ENCODE results near the gene NUCB2. TPM values are rescaled to one million over a fixed set of nuclear protein-coding genes. Genes with fewer than 3 reads are reported as not detected.
"Not testable (repeated sequence)": the region's sequence is repeated elsewhere in the genome, so short reads cannot be mapped to it uniquely, and the experiment has no call there.

The NUCB2 gene
- total and polyA plus RNA-seq, 2 of the 13 experiments (the other 11 are each of a cell fraction or from before 2014, with no cell fraction given): 54.2 to 82.4 TPM

DNA sequence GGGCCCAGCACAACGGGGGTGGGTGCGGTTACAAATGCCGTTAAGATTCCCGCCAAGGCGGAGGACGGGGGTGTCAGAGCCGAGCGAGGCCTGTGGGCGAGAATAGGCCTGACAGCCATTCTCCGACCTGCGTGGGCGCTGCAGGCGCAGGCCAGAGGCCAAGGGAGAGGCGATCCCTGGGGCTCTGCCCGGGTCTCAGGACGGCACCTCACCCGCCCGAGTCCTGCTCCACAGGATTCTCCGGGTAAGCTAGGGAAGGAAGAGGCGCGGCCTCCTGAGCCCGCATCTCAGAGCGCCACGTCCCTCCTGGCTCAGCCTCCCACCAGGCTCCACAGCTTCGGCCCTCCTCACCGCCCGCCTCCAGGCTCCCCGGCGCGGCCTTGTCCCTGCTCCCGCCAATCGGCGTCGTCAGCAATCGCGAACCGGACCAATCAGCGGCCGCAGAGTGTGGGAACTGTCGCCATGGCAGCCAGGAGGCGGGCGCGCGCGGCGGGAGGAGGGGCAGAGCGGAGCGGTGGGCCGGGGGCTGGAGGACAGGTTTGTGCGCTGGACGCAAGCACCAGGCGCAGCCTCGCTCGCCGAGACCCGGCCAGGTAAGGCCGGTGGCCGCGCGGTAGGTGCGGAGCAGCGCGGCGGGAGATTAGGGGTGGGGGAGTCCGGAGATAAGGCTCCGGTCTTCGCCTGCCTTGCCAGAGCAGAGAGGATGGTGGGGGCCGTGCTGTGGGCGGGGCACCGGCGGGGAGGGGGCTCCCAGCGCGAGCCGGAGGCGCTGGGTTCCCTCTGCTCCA is at the start of gene NUCB2 (continued):
- TF ChIP-seq, protein P1, sequence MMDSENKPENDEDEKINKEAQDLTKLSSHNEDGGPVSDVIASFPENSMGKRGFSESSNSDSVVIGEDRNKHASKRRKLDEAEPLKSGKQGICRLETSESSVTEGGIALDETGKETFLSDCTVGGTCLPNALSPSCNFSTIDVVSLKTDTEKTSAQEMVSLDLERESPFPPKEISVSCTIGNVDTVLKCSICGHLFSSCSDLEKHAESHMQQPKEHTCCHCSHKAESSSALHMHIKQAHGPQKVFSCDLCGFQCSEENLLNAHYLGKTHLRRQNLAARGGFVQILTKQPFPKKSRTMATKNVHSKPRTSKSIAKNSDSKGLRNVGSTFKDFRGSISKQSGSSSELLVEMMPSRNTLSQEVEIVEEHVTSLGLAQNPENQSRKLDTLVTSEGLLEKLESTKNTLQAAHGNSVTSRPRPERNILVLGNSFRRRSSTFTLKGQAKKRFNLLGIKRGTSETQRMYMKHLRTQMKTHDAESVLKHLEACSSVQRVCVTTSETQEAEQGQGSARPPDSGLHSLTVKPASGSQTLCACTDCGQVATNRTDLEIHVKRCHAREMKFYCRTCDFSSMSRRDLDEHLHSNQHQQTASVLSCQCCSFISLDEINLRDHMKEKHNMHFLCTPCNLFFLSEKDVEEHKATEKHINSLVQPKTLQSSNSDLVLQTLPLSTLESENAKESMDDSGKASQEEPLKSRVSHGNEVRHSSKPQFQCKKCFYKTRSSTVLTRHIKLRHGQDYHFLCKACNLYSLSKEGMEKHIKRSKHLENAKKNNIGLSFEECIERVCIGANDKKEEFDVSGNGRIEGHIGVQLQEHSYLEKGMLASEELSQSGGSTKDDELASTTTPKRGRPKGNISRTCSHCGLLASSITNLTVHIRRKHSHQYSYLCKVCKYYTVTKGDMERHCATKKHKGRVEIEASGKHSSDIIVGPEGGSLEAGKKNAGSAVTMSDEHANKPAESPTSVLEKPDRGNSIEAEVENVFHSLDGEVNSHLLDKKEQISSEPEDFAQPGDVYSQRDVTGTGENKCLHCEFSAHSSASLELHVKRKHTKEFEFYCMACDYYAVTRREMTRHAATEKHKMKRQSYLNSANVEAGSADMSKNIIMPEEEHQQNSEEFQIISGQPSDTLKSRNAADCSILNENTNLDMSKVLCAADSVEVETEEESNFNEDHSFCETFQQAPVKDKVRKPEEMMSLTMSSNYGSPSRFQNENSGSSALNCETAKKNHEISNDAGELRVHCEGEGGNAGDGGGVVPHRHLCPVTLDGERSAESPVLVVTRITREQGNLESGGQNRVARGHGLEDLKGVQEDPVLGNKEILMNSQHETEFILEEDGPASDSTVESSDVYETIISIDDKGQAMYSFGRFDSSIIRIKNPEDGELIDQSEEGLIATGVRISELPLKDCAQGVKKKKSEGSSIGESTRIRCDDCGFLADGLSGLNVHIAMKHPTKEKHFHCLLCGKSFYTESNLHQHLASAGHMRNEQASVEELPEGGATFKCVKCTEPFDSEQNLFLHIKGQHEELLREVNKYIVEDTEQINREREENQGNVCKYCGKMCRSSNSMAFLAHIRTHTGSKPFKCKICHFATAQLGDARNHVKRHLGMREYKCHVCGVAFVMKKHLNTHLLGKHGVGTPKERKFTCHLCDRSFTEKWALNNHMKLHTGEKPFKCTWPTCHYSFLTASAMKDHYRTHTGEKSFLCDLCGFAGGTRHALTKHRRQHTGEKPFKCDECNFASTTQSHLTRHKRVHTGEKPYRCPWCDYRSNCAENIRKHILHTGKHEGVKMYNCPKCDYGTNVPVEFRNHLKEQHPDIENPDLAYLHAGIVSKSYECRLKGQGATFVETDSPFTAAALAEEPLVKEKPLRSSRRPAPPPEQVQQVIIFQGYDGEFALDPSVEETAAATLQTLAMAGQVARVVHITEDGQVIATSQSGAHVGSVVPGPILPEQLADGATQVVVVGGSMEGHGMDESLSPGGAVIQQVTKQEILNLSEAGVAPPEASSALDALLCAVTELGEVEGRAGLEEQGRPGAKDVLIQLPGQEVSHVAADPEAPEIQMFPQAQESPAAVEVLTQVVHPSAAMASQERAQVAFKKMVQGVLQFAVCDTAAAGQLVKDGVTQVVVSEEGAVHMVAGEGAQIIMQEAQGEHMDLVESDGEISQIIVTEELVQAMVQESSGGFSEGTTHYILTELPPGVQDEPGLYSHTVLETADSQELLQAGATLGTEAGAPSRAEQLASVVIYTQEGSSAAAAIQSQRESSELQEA (CRISPR knock-in tag; IDR thresholded peaks at IDR 0.05; ENCODE audit: not compliant biosample characterization): peak; percentile 94
- no peak for TF ChIP-seq ZFP82 (CRISPR knock-in tag; IDR thresholded peaks at IDR 0.05; ENCODE audit: borderline replicate concordance)

DNA sequence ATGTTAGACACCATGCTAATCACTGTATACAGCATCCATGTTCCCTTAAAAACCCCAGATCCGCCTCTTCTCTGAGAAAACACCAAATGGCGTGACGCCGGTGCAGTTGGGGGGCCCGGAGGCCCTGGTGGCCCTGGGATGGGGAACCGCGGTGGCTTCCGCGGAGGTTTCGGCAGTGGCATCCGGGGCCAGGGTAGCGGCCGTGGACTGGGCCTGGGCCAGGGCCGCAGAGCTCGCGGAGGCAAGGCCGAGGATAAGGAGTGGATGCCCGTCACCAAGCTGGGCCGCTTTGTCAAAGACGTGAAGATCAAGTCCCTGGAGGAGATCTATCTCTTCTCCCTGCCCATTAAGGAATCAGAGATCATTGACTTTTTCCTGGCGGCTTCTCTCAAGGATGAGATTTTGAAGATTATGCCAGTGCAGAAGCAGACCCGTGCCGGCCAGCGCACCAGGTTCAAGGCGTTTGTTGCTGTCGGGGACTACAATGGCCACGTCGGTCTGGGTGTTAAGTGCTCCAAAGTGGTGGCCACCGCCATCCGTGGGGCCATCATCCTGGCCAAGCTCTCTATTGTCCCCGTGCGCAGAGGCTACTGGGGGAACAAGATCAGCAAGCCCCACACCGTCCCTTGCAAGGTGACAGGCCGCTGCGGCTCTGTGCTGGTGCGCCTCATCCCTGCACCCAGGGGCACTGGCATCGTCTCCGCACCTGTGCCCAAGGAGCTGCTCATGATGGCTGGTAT is 48.2 kb upstream of the NUCB2 start:
- intact Hi-C loops (cut with micrococcal nuclease; ENCODE audit: unreplicated experiment); POLR2A ChIA-PET; H3K9me3 ChIP-seq (ENCODE audit: low read length); H3K36me3 ChIP-seq (replicated peaks in 1 of 2; ENCODE audit: control insufficient read depth in 1 of 2, insufficient read depth in 2 of 2, low read length in 2 of 2); H3K4me3 ChIP-seq (replicated peaks in 1 of 3; ENCODE audit: insufficient read depth in 1 of 3, low read depth in 2 of 3, low read length in 3 of 3); H3K27me3 ChIP-seq (ENCODE audit: control insufficient read depth in 1 of 2, insufficient read depth in 2 of 2, low read length in 2 of 2); H3K9ac ChIP-seq (ENCODE audit: insufficient read depth, low read depth, low read length); H2AFZ ChIP-seq (ENCODE audit: low read length); CTCF ChIA-PET (ENCODE audit: low intra/inter-chr PET ratio, low total read pairs); H3K27ac ChIP-seq (ENCODE audit: extremely low read length, insufficient read depth, low read length); DNase-seq (ENCODE audit: low spot score); BruUV-seq (replicated peaks); H3K4me1 ChIP-seq (ENCODE audit: insufficient read depth, low read length); FAIRE-seq; H4K20me1 ChIP-seq (ENCODE audit: insufficient read depth, low read length); H3K4me2 ChIP-seq (ENCODE audit: low read depth, low read length); ATAC-seq; H3K79me2 ChIP-seq (ENCODE audit: insufficient read depth, low read length): not testable (repeated sequence)
- in situ Hi-C loops (cut with HindIII; ENCODE audit: extremely low pct_ligation_motif_present, low pct_unique_long_range_greater_than_20kb): loop anchor here (25.0 kb wide), 1 partner anchor 284 kb away; no protein-coding TSS in a partner anchor
- 92% methylated on average over 15 of the region's 38 CpGs for WGBS (ENCODE audit: low lambda C conversion rate)
